Sigmoid colon (tissue), 4 donors: ENCODE measurements around the gene NKX1-2.

Experiments
- EP300 ChIP-seq, 4 donors: sonication (generic); formaldehyde crosslinking; IDR thresholded peaks; one replicate each; pipeline ENCODE4 v1.6.1; 2017; ENCODE audit warnings: antibody characterized with exemption in 4 of 4
- POLR2A ChIP-seq, 2 donors: fragments of 450-650 bp; IDR thresholded peaks; one replicate each; pipeline ENCODE4 v1.6.1; 2016; ENCODE audit warnings: antibody characterized with exemption in 2 of 2, mild to moderate bottlenecking in 2 of 2, moderate library complexity in 2 of 2
- POLR2AphosphoS5 ChIP-seq, 4 donors: sonication (generic); formaldehyde crosslinking; IDR thresholded peaks; one replicate each; pipeline ENCODE4 v1.6.1; 2017; ENCODE audit warnings: antibody characterized with exemption in 4 of 4
- TF ChIP-seq, protein P1 (sequence below), 4 experiments: fragments of 450-650 bp in 3 of 4; fragments of 200-600 bp in 1 of 4; IDR thresholded peaks; one replicate each; pipeline ENCODE4 v1.5.1; 2016 to 2019; ENCODE audit warnings: antibody characterized with exemption in 4 of 4, mild to moderate bottlenecking in 3 of 4, moderate library complexity in 2 of 4

DNA sequence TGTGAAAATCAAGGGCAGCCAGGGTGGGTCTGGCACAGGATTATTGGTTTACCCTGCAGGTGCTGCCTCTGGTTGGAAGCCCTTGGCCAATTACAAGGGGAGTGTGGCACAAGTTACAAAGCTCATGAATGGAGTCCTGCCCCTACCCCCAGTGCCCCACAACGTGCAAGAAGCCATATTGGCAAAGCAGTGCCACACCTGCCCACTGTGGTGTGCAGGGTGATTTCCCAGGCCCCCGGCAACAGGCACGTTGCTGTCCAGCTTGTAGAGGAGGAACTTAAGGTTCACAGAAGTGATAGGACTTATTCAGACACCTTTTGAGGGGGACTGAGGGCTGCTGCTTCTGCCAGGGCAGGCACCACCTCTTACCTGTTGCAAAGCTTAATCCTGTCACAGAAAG lies 23.2 kb upstream of the NKX1-2 start:
- TF ChIP-seq, protein P1, sequence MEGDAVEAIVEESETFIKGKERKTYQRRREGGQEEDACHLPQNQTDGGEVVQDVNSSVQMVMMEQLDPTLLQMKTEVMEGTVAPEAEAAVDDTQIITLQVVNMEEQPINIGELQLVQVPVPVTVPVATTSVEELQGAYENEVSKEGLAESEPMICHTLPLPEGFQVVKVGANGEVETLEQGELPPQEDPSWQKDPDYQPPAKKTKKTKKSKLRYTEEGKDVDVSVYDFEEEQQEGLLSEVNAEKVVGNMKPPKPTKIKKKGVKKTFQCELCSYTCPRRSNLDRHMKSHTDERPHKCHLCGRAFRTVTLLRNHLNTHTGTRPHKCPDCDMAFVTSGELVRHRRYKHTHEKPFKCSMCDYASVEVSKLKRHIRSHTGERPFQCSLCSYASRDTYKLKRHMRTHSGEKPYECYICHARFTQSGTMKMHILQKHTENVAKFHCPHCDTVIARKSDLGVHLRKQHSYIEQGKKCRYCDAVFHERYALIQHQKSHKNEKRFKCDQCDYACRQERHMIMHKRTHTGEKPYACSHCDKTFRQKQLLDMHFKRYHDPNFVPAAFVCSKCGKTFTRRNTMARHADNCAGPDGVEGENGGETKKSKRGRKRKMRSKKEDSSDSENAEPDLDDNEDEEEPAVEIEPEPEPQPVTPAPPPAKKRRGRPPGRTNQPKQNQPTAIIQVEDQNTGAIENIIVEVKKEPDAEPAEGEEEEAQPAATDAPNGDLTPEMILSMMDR (IDR thresholded peaks at IDR 0.05): no peak
- TF ChIP-seq POLR2AphosphoS5 (IDR thresholded peaks at IDR 0.05) (no peak), POLR2A (IDR thresholded peaks at IDR 0.05) (no peak), EP300 (IDR thresholded peaks at IDR 0.05) (no peak)
